Measurements from ENCODE around the gene UAP1L1. TPM values are rescaled to one million over a fixed set of nuclear protein-coding genes. Genes with fewer than 3 reads are reported as not detected.

UAP1L1 gene
- total and polyA plus RNA-seq, 2 of the 8 experiments (the other 6 are each of a cell fraction or from before 2014, with no cell fraction given) = 2.0 to 5.4 TPM

GRCh38 chr9:137031904-137032640 is 45.2 kb upstream of the UAP1L1 start, which contains the start of gene FUT7:
Gene FUT7 (minus strand): TSS chr9:137032088. CDS start chr9:137031991, 97 bp downstream.
- no peak for FAIRE-seq
- CTCF ChIA-PET (ENCODE audit: partially characterized antibody) = interaction anchor here (1.2 to 8.5 kb wide), 11 partner anchors 12 to 85 kb away, joined by 3 to 110 read pairs (median 6); partner anchors contain the start of genes C8G, CLIC3 and SAPCD2
- WGBS, 2 experiments (ENCODE audit: extremely low coverage in 1 of 2, insufficient coverage in 1 of 2, insufficient read length in 1 of 2, insufficient replicate concordance in 2 of 2, low coverage in 1 of 2, low lambda C conversion rate in 2 of 2, missing lambda C conversion rate in 1 of 2) = 86% methylated on average over 13 of the region's 16 CpGs; no CpG with 5 or more reads in 1 of the 2 experiments

More at GRCh38 chr9:137031904-137032640, 45.2 kb upstream of the UAP1L1 start, which contains the start of gene FUT7:
- Histone ChIP-seq H3K4me3 (ENCODE audit: extremely low read depth in 1 of 4, insufficient read depth in 2 of 4, low read depth in 3 of 4, low read length in 4 of 4) (no peak within 1 kb of the TSS), H3K9ac (replicated peaks in 1 of 4; ENCODE audit: extremely low read depth in 1 of 4, low read depth in 3 of 4, low read length in 3 of 4) (no peak within 1 kb of the TSS), H3K23me2 (ENCODE audit: low read depth, low read length) (peaks cover 4% of the 10 kb centered on the region; the same call in 1 of the 2 replicates), H3K79me2 (ENCODE audit: control insufficient read depth in 1 of 2, insufficient read depth in 2 of 2, low read length in 2 of 2) (no peaks in the 10 kb centered on the region), H2BK20ac (ENCODE audit: low read length) (no peak within 1 kb of the TSS), H2AFZ (ENCODE audit: low read length) (no peak within 1 kb of the TSS), H3K36me3 (ENCODE audit: control insufficient read depth in 2 of 4, insufficient read depth in 4 of 4, low read length in 3 of 4) (no peaks in the 10 kb centered on the region), H3K4me1 (replicated peaks in 1 of 4; ENCODE audit: control insufficient read depth in 3 of 4, insufficient read depth in 4 of 4, low read length in 3 of 4) (peaks cover 0 to 10% (median 2%) of the 10 kb centered on the region in 4 experiments; a peak in 5 of 7 replicates), H3K4ac (replicated peaks; ENCODE audit: insufficient read length, low read depth, low read length) (no peak within 1 kb of the TSS), H3K27ac (ENCODE audit: low read depth, low read length) (no peak within 1 kb of the TSS), H2AK5ac (ENCODE audit: low read depth, low read length) (no peak within 1 kb of the TSS), H4K5ac (ENCODE audit: insufficient read length, low read depth, low read length) (no peak within 1 kb of the TSS), H4K20me1 (replicated peaks in 1 of 2; ENCODE audit: control insufficient read depth in 1 of 2, insufficient read depth in 2 of 2, low read length in 2 of 2) (peaks cover 2 to 4% of the 10 kb centered on the region in 2 experiments), H3K14ac (ENCODE audit: insufficient read length) (no peak within 1 kb of the TSS), H3K4me2 (ENCODE audit: insufficient read depth in 1 of 2, low read depth in 2 of 2, low read length in 2 of 2) (no peak within 1 kb of the TSS), H3K23ac (ENCODE audit: insufficient read length) (no peak within 1 kb of the TSS), H4K8ac (ENCODE audit: extremely low read depth, insufficient read depth, low read length) (peak within 1 kb of the TSS; percentile 25; the same call in 1 of the 2 replicates), H2BK15ac (ENCODE audit: low read length) (no peak within 1 kb of the TSS), H3K56ac (replicated peaks; ENCODE audit: insufficient read length, low read depth, low read length) (no peak within 1 kb of the TSS), H3K79me1 (ENCODE audit: low read depth, low read length) (no peaks in the 10 kb centered on the region), H2BK5ac (ENCODE audit: low read depth, low read length) (no peak within 1 kb of the TSS), H3K27me3 (replicated peaks in 1 of 4; ENCODE audit: control insufficient read depth in 3 of 4, extremely low read depth in 1 of 4, insufficient read depth in 3 of 4, low read length in 3 of 4) (peaks cover 1 to 18% (median 11%) of the 10 kb centered on the region in 4 experiments; a peak in 6 of 7 replicates), H2BK12ac (ENCODE audit: low read depth, low read length) (peak within 1 kb of the TSS; percentile 17; the same call in 1 of the 2 replicates), H3K18ac (ENCODE audit: extremely low read depth, low read length) (no peak within 1 kb of the TSS), H4K91ac (replicated peaks; ENCODE audit: insufficient read length, low read length) (no peak within 1 kb of the TSS), H2BK120ac (replicated peaks; ENCODE audit: low read depth, low read length) (no peak within 1 kb of the TSS), H3K9me3 (ENCODE audit: insufficient read depth in 2 of 2, low read depth in 1 of 2, low read length in 1 of 2) (no peaks in the 10 kb centered on the region)
- no peak for DNase-seq (ENCODE audit: low read depth in 1 of 2, low spot score in 2 of 2)
- TF ChIP-seq EZH2 (IDR thresholded peaks at IDR 0.05; ENCODE audit: low read depth, low read length, severe bottlenecking) (no peak), KDM4A (IDR thresholded peaks at IDR 0.05; ENCODE audit: low read depth, low read length, severe bottlenecking) (no peak), NANOG (IDR thresholded peaks at IDR 0.05; ENCODE audit: insufficient read depth, low read depth, low read length, poor library complexity, severe bottlenecking) (no peak)
- POLR2A ChIA-PET (ENCODE audit: partially characterized antibody) = interaction anchor here (2.1 kb wide), 1 partner anchor 13 kb away, joined by 4 read pairs; no protein-coding TSS in a partner anchor
